GM12878 (cell line): ENCODE results near the gene KCTD2. TPM values are rescaled to one million over a fixed set of nuclear protein-coding genes. Genes with fewer than 3 reads are reported as not detected.

Source experiments
- ATAC-seq: fragments of 200-7000 bp; cut with Tn5 transposase; 3 replicates; pipeline ENCODE4 v1.9.1; 2020; ENCODE audit warnings: mild to moderate bottlenecking, moderate library complexity
- BruUV-seq: library from RNA; stranded (reverse); fragments of 400-500 nt; replicated peaks from 2 replicates; lab custom pipeline; 2021; lab: Mats Ljungman, UMichigan
- CTCF ChIA-PET: fragments of 300-600 bp; sonication (Branson Sonifier 250); formaldehyde crosslinking; extraction: SDS; loops from one replicate; lab custom pipeline; 2021; ENCODE audit warnings: inconsistent platforms; lab: Yijun Ruan, JAX
- POLR2A ChIA-PET: fragments of 350-600 bp; formaldehyde crosslinking; extraction: SDS; loops from one replicate; lab custom pipeline; 2021; ENCODE audit warnings: inconsistent platforms; lab: Charles Lee
- RAD21 ChIA-PET: fragments of 300-600 bp; sonication (Branson Sonifier 250); formaldehyde crosslinking; loops from one replicate; lab custom pipeline; 2023; ENCODE audit warnings: antibody characterized with exemption; ENCODE audit not compliant: unreplicated experiment; lab: Charles Lee
- SMC1A ChIA-PET: fragments of 300-600 bp; sonication (Branson Sonifier 250); formaldehyde crosslinking; loops from one replicate; lab custom pipeline; 2023; ENCODE audit not compliant: unreplicated experiment, uncharacterized antibody; lab: Charles Lee
- DNase-seq: peaks from one replicate; pipeline ENCODE4 v3.0.0-alpha.2; 2011; ENCODE audit warnings: low read depth, low spot score
- FAIRE-seq: peaks from 3 replicates; lab custom pipeline; 2011; peaks lifted over from hg19 to GRCh38; lab: Jason Lieb, UNC
- H2AFZ ChIP-seq: 2 replicates; pipeline ENCODE4 v1.6.0; 2011; ENCODE audit warnings: low read depth, low read length, control low read depth; ENCODE audit not compliant: control insufficient read depth
- H3K27ac ChIP-seq: 2 replicates; pipeline ENCODE4 v1.5.1; 2011; ENCODE audit warnings: control low read depth; ENCODE audit not compliant: control insufficient read depth, insufficient read depth
- H3K27me3 ChIP-seq, 2 experiments: replicated peaks in 1 of 2; 2 replicates each; pipeline versions ENCODE4 v1.6.0 to v1.6.1; 2011; ENCODE audit warnings: low read length in 1 of 2; ENCODE audit not compliant: control insufficient read depth in 2 of 2, insufficient read depth in 2 of 2
- H3K36me3 ChIP-seq, 2 experiments: 2 replicates each; pipeline ENCODE4 v1.5.1; 2011; ENCODE audit warnings: low read length in 1 of 2; ENCODE audit not compliant: control insufficient read depth in 2 of 2, insufficient read depth in 2 of 2
- H3K4me1 ChIP-seq: 2 replicates; pipeline ENCODE4 v1.6.1; 2011; ENCODE audit warnings: mild to moderate bottlenecking, low read length, moderate library complexity, mixed read lengths; ENCODE audit not compliant: control insufficient read depth, insufficient read depth
- H3K4me2 ChIP-seq: 2 replicates; pipeline ENCODE4 v1.6.0; 2011; ENCODE audit warnings: control low read depth; ENCODE audit not compliant: control insufficient read depth, insufficient read depth
- H3K4me3 ChIP-seq: fragments of 200-600 bp; sonication (generic); 2 replicates; pipeline ENCODE4 v1.5.1; 2016
- H3K79me2 ChIP-seq: 2 replicates; pipeline ENCODE4 v1.6.0; 2011; ENCODE audit warnings: low read length; ENCODE audit not compliant: control insufficient read depth, insufficient read depth
- H3K9ac ChIP-seq: 2 replicates; pipeline ENCODE4 v1.8.0; 2011; ENCODE audit warnings: low read length, control low read depth, mixed read lengths; ENCODE audit not compliant: control insufficient read depth, insufficient read depth
- H3K9me3 ChIP-seq: replicated peaks from 3 replicates; pipeline ENCODE4 v1.5.1; 2011; ENCODE audit warnings: mild to moderate bottlenecking, low read length; ENCODE audit not compliant: control insufficient read depth, insufficient read depth
- H4K20me1 ChIP-seq: 2 replicates; pipeline ENCODE4 v1.6.0; 2011; ENCODE audit not compliant: control insufficient read depth, insufficient read depth
- ELK1 ChIP-seq: IDR thresholded peaks from 2 replicates; pipeline ENCODE4 v1.6.1; 2012; ENCODE audit warnings: low read depth, low read length, improper control_type of control experiment
- IKZF2 ChIP-seq, 2 experiments: fragments of 450-650 bp; IDR thresholded peaks; 2 replicates each; pipeline ENCODE4 v1.6.1; 2017; ENCODE audit warnings: mild to moderate bottlenecking in 2 of 2, moderate library complexity in 2 of 2
- KAT2A ChIP-seq: conservative IDR thresholded peaks from 2 replicates; pipeline ENCODE4 v1.6.1; 2011; ENCODE audit warnings: low read depth, low read length; ENCODE audit not compliant: control insufficient read depth
- MTA2 ChIP-seq: fragments of 450-650 bp; IDR thresholded peaks from 2 replicates; pipeline ENCODE4 v1.6.1; 2016; ENCODE audit warnings: low read depth, mild to moderate bottlenecking, moderate library complexity
- MTA3 ChIP-seq: IDR thresholded peaks from 2 replicates; pipeline ENCODE4 v1.6.1; 2012; ENCODE audit warnings: low read length, inconsistent platforms, borderline replicate concordance
- MYB ChIP-seq: fragments of 150-350 bp; IDR thresholded peaks from 2 replicates; pipeline ENCODE4 v1.6.1; 2014; ENCODE audit warnings: mild to moderate bottlenecking, low read depth, low read length, borderline replicate concordance
- NBN ChIP-seq: fragments of 450-650 bp; IDR thresholded peaks from 2 replicates; pipeline ENCODE4 v1.6.1; 2016
- NR2C1 ChIP-seq: fragments of 450-650 bp; IDR thresholded peaks from 2 replicates; pipeline ENCODE4 v1.6.1; 2017; ENCODE audit warnings: antibody characterized with exemption, mild to moderate bottlenecking, moderate library complexity
- POLR2AphosphoS2 ChIP-seq: IDR thresholded peaks from 2 replicates; pipeline ENCODE4 v1.6.1; 2011; ENCODE audit warnings: low read depth, mild to moderate bottlenecking, low read length, improper control_type of control experiment, moderate library complexity
- RELB ChIP-seq: fragments of 450-650 bp; IDR thresholded peaks from 2 replicates; pipeline ENCODE4 v1.6.1; 2017; ENCODE audit warnings: low read depth, mild to moderate bottlenecking, moderate library complexity
- ZNF274 ChIP-seq: IDR thresholded peaks from one replicate; pipeline ENCODE4 v1.8.0; 2011; ENCODE audit not compliant: insufficient read length, insufficient read depth
- ZZZ3 ChIP-seq: IDR thresholded peaks from 2 replicates; pipeline ENCODE4 v1.6.1; 2011; ENCODE audit warnings: low read depth; ENCODE audit not compliant: control insufficient read depth, insufficient read length
- WGBS: methylation state at CpG from one replicate; pipeline ENCODE4 v1.1.6; 2016; ENCODE audit warnings: low lambda C conversion rate; ENCODE audit not compliant: insufficient replicate concordance, insufficient coverage; ENCODE audit errors: missing lambda C conversion rate; 5-methylcytosine and 5-hydroxymethylcytosine counted together
- in situ Hi-C: fragments of 300-500 bp; cut with MboI; formaldehyde crosslinking; loops from 9 replicates; pipeline ENCODE4 v1.14.3; 2018; ENCODE audit warnings: mixed read lengths
- intact Hi-C: fragments of 100-400 bp; cut with micrococcal nuclease; formaldehyde crosslinking; loops from one replicate; pipeline ENCODE4 v1.14.2; 2022; ENCODE audit not compliant: unreplicated experiment
- polyA plus RNA-seq, 11 experiments: library from polyadenylated mRNA; depleted of rRNA in 4 of 11; unstranded in 6 of 11; stranded (reverse) in 5 of 11; fragments of >200 nt; fragmentation: Nextera tagmentation in 4 of 11; fragmentation: Illumina TruSeq in 1 of 11; extraction: Ambion mirVana in 4 of 11; extraction: Trizol in 1 of 11; gene quantifications; 1 replicate in 1 of 11; 2 replicates in 10 of 11; pipeline versions ENCODE4 v1.2.1 to v1.2.3, GENCODE V29; 2011 to 2016; ENCODE audit warnings: inconsistent platforms in 2 of 11, missing spikeins in 2 of 11, low read depth in 1 of 11
- total RNA-seq, 4 experiments: library from RNA; depleted of rRNA in 3 of 4; stranded (reverse); fragments of >200 nt in 3 of 4; fragmentation: Illumina TruSeq in 1 of 4; extraction: Trizol in 1 of 4; gene quantifications; 2 replicates each; pipeline versions ENCODE4 v1.2.1 to v1.2.3, GENCODE V29; 2013 to 2021

Gene KCTD2
- total and polyA plus RNA-seq, 10 of the 15 experiments (the other 5 are each of a cell fraction or from before 2014, with no cell fraction given): 1.5 to 27.5 (median 13.7) TPM

DNA sequence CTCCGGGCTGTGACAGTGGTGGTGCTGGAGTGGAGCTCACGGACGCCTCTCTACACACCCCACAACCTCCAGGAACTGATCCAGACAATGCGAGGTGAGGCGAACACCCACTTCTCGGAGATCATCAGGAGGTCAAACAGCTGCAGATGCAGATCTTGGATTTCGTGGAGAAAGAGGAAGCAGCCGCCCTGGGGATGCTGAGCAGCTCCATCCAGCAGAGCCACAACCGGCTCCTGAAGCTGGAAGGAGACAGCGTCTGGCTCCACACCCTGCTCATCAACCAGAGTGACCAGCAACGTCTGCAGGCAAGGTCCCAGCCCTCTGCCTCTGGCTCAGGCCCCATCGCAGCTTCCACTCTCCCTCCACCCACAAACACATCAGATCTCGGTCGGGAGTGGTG is 27.5 kb downstream of the KCTD2 start:
- Histone ChIP-seq H3K4me3 (no peak overlapping the region), H4K20me1 (no peaks in the 10 kb centered on the region), H3K9me3 (no peaks in the 10 kb centered on the region), H3K27me3 (no peaks in the 10 kb centered on the region), H3K4me2 (no peak overlapping the region), H3K9ac (no peak overlapping the region), H3K79me2 (no peaks in the 10 kb centered on the region), H3K27ac (no peak overlapping the region), H3K4me1 (peaks cover 26% of the 10 kb centered on the region), H3K36me3 (no peaks in the 10 kb centered on the region), H2AFZ (no peak overlapping the region)
- FAIRE-seq (no peak), ATAC-seq (no peak), DNase-seq (no peak)
- intact Hi-C loops: no loop called here
- ChIA-PET RAD21 (no interaction called here), CTCF (no interaction called here), POLR2A (interaction anchor here (1.5 kb wide), 1 partner anchor 9 kb away, joined by 5 read pairs; no protein-coding TSS in a partner anchor), SMC1A (interaction anchor here (1.3 to 1.8 kb wide), 2 partner anchors 15 to 113 kb away, joined by 3 to 6 read pairs; no protein-coding TSS in a partner anchor)
- WGBS: 69% methylated on average over 14 of the region's 14 CpGs
- in situ Hi-C loops: no loop called here
- no peak for TF ChIP-seq MYB
- BruUV-seq: no TSS peak

GRCh38 chr17:75075597-75076336 is 28.7 kb downstream of the KCTD2 start:
- in situ Hi-C loops: no loop called here
- intact Hi-C loops: no loop called here
- ChIA-PET CTCF (interaction anchor here (1.4 to 7.6 kb wide), 2 partner anchors 37 to 115 kb away, joined by 4 to 54 read pairs; no protein-coding TSS in a partner anchor), SMC1A (interaction anchor here (1.1 to 1.4 kb wide), 2 partner anchors 114 to 126 kb away, joined by 3 to 7 read pairs; no protein-coding TSS in a partner anchor), POLR2A (interaction anchor here (0.6 to 3.9 kb wide), 4 partner anchors 13 to 55 kb away, joined by 4 to 15 read pairs (median 6); partner anchors contain the start of gene SLC16A5), RAD21 (interaction anchor here (1.1 to 1.7 kb wide), 4 partner anchors 27 to 114 kb away, joined by 3 to 10 read pairs (median 6); no protein-coding TSS in a partner anchor)
- Histone ChIP-seq H3K9me3 (no peaks in the 10 kb centered on the region), H3K9ac (no peak overlapping the region), H4K20me1 (no peaks in the 10 kb centered on the region), H2AFZ (no peak overlapping the region), H3K27me3 (no peaks in the 10 kb centered on the region), H3K4me3 (no peak overlapping the region), H3K36me3 (no peaks in the 10 kb centered on the region), H3K27ac (no peak overlapping the region), H3K4me1 (peaks cover 30% of the 10 kb centered on the region), H3K79me2 (no peaks in the 10 kb centered on the region), H3K4me2 (no peak overlapping the region)
- ATAC-seq: no peak
- no TSS peak for BruUV-seq
- TF ChIP-seq MTA2 (no peak), NBN (no peak), MTA3 (no peak), RELB (no peak), ZNF274 (no peak), KAT2A (no peak), POLR2AphosphoS2 (no peak), NR2C1 (no peak), IKZF2 (IDR thresholded peaks at IDR 0.05) (no peak), ELK1 (no peak), ZZZ3 (no peak)
- FAIRE-seq: no peak
- 75% methylated on average over 4 of the region's 4 CpGs for WGBS
- DNase-seq: no peak
